ENCODE results near the gene CYP19A1.

DNA sequence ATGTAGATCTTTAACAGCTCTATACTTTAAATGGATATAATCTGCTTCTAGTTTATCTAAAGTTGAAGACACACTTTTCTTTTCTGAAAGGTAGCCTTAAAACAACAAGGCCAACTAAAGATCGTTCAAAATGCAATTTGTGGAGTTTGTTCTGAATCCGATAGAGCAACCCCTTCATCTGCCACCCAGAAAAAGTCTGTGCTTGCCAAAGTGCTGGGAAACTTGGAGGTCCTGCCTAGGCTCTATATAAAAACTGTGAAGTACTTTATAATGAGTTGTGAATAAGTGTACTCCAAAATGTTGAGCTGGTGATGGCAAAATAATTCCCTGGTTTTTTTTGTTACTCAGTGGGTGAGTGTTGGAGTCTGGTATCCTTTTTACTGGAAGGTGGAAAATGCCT, 15.6 kb upstream of the CYP19A1 start:
- TF ChIP-seq, protein P1, sequence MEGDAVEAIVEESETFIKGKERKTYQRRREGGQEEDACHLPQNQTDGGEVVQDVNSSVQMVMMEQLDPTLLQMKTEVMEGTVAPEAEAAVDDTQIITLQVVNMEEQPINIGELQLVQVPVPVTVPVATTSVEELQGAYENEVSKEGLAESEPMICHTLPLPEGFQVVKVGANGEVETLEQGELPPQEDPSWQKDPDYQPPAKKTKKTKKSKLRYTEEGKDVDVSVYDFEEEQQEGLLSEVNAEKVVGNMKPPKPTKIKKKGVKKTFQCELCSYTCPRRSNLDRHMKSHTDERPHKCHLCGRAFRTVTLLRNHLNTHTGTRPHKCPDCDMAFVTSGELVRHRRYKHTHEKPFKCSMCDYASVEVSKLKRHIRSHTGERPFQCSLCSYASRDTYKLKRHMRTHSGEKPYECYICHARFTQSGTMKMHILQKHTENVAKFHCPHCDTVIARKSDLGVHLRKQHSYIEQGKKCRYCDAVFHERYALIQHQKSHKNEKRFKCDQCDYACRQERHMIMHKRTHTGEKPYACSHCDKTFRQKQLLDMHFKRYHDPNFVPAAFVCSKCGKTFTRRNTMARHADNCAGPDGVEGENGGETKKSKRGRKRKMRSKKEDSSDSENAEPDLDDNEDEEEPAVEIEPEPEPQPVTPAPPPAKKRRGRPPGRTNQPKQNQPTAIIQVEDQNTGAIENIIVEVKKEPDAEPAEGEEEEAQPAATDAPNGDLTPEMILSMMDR (IDR thresholded peaks at IDR 0.05): no peak
- TF ChIP-seq EP300 (IDR thresholded peaks at IDR 0.05) (no peak), POLR2AphosphoS5 (IDR thresholded peaks at IDR 0.05) (no peak), POLR2A (IDR thresholded peaks at IDR 0.05) (no peak)
